Heart right ventricle (tissue), 16 donors: ENCODE data around the gene KREMEN1. TPM values are rescaled to one million over a fixed set of nuclear protein-coding genes. Genes with fewer than 3 reads are reported as not detected.

ENCODE experiments used
- ATAC-seq, 8 donors: fragments of 200-7000 bp; cut with Tn5 transposase; one replicate each; pipeline ENCODE4 v1.9.1; 2020; ENCODE audit warnings: mild to moderate bottlenecking in 8 of 8, moderate library complexity in 8 of 8, moderate number of reproducible peaks in 1 of 8
- DNase-seq, 2 donors: peaks; one replicate each; pipeline ENCODE4 v3.0.0-alpha.2; 2020
- H3K27ac ChIP-seq, 10 donors: fragments of 200-600 bp; sonication (generic) in 2 of 10; one replicate each; pipeline versions ENCODE4 v1.5.0 to v1.8.0; 2020 to 2022; ENCODE audit warnings: mild to moderate bottlenecking in 3 of 10
- H3K27me3 ChIP-seq, 7 donors: fragments of 200-600 bp; one replicate each; pipeline ENCODE4 v1.8.0; 2021 to 2022; ENCODE audit warnings: mild to moderate bottlenecking in 2 of 7
- H3K36me3 ChIP-seq, 9 donors: fragments of 200-600 bp; sonication (generic) in 1 of 9; one replicate each; pipeline versions ENCODE4 v1.5.0 to v1.8.0; 2020 to 2022; ENCODE audit warnings: mild to moderate bottlenecking in 2 of 9
- H3K4me1 ChIP-seq, 9 donors: fragments of 200-600 bp; sonication (generic) in 1 of 9; one replicate each; pipeline versions ENCODE4 v1.5.0 to v1.8.0; 2020 to 2022; ENCODE audit warnings: mild to moderate bottlenecking in 4 of 9
- H3K4me3 ChIP-seq, 10 donors: fragments of 200-600 bp; sonication (generic) in 2 of 10; one replicate each; pipeline versions ENCODE4 v1.5.0 to v1.8.0; 2020 to 2022; ENCODE audit warnings: mild to moderate bottlenecking in 7 of 10, moderate library complexity in 2 of 10
- H3K9me3 ChIP-seq, 11 donors: fragments of 200-600 bp in 10 of 11; sonication (generic) in 2 of 11; one replicate each; pipeline versions ENCODE4 v1.5.0 to v1.8.0; 2013 to 2022; ENCODE audit warnings: mild to moderate bottlenecking in 2 of 11, control low read depth in 1 of 11, moderate library complexity in 1 of 11
- WGBS, 2 donors: extraction: QIAGEN DNeasy Blood & Tissue Kit; methylation state at CpG; one replicate each; pipeline ENCODE4 v1.1.7; 2013; ENCODE audit warnings: inconsistent platforms in 1 of 2; 5-methylcytosine and 5-hydroxymethylcytosine counted together
- intact Hi-C, 10 donors: fragments of 100-400 bp; cut with DNase I; formaldehyde crosslinking; loops; one replicate each; pipeline versions ENCODE4 v1.11.1 to v1.14.2; 2022
- polyA plus RNA-seq, 2 donors: library from polyadenylated mRNA; stranded (reverse); fragments of 200-250 nt; gene quantifications; one replicate each; pipeline ENCODE4 v1.2.3, GENCODE V29; 2013
- total RNA-seq, 10 donors: library from RNA; stranded (reverse); fragmentation: NEBNext Ultra II Directional in 3 of 10; extraction: Animal tissue kit (Norgen Biotek cat#: 25700) in 3 of 10; gene quantifications; one replicate each; pipeline versions ENCODE4 v1.2.1 to v1.2.4, GENCODE V29; 2021 to 2023
- TF ChIP-seq, protein P1 (sequence below), 9 donors: fragments of 200-600 bp; sonication (generic) in 2 of 9; IDR thresholded peaks; one replicate each; pipeline versions ENCODE4 v1.5.0 to v1.8.0; 2021 to 2022; ENCODE audit warnings: antibody characterized with exemption in 9 of 9, mild to moderate bottlenecking in 5 of 9, moderate library complexity in 1 of 9
- donor health status: Arrhythmogenic right ventricular cardiomyopathy.
- donor health status: ischemic (EF 13 %, LVEDD 7.1; RV severe dilation, severe dysfunction).
- donor health status: healthy with polysubstance abuse.
- donor health status: DM: no; HTN: yes; CAD: no.
- donor health status: DM: no; HTN: no; CAD: no.
- donor health status: ischemic (EF 25% LVEDD 6.9; RV normal size, moderate dysfunction).
- donor health status: ischemic (EF 25% LVEDD 5.7; RV mildly dilated, moderate dysfunction).
- donor health status: healthy.
- donor health status: DM: yes; HTN: yes; CAD: no.
- donor health status: Ischemic cardiomyopathy.
- donor health status: ischemic (EF 35%, LVEDD 5.7; RV mildly dilated, moderate dysfunction).
- donor health status: nonischemic (EF 11% LVEDD 7.7; RV severe dilation, severe dysfunction).
- donor health status: DM: yes; HTN: yes; CAD: no.
- donor health status: PGD.
- donor health status: ischemic (EF 29% LVEDD 5.4; RV normal size, mild dysfunction).
- donor health status: nonischemic (EF 23%, LVEDD 6.1; RV moderate dilation, normal function).

The KREMEN1 gene
- total and polyA plus RNA-seq, 12 donors: 7.4 to 46.3 (median 36.5) TPM

DNA sequence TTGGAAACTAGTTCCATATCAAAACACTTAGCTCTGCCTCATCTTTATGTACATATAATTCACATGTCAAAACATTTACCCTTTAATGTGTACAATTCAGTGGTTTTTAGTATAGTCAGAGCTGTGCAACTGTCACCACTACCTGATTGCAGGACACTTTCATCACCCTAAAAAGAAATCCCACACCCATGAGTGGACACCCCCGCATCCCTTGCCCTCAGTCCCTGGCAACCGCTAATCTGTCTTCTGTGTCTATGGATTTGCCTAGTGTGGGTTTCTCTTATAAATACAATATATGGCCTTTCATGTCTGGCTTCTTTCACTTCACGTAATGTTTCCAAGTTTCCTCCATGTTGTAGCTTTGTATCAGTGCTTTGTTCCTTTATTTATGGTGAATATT, 124.3 kb downstream of the KREMEN1 start:
- 95 to 97% methylated on average over 3 of the region's 3 CpGs for WGBS, 2 donors
- intact Hi-C loops: no loop called here
- H3K4me1 ChIP-seq: peaks cover 0 to 18% (median 12%) of the 10 kb centered on the region in 9 donors
- no peak overlapping the region for H3K27ac ChIP-seq
- TF ChIP-seq, protein P1, sequence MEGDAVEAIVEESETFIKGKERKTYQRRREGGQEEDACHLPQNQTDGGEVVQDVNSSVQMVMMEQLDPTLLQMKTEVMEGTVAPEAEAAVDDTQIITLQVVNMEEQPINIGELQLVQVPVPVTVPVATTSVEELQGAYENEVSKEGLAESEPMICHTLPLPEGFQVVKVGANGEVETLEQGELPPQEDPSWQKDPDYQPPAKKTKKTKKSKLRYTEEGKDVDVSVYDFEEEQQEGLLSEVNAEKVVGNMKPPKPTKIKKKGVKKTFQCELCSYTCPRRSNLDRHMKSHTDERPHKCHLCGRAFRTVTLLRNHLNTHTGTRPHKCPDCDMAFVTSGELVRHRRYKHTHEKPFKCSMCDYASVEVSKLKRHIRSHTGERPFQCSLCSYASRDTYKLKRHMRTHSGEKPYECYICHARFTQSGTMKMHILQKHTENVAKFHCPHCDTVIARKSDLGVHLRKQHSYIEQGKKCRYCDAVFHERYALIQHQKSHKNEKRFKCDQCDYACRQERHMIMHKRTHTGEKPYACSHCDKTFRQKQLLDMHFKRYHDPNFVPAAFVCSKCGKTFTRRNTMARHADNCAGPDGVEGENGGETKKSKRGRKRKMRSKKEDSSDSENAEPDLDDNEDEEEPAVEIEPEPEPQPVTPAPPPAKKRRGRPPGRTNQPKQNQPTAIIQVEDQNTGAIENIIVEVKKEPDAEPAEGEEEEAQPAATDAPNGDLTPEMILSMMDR (IDR thresholded peaks at IDR 0.05): no peak
- ATAC-seq (no peak), DNase-seq (no peak)
- no peaks in the 10 kb centered on the region for H3K36me3 ChIP-seq
- no peaks in the 10 kb centered on the region for H3K27me3 ChIP-seq
- no peak overlapping the region for H3K4me3 ChIP-seq
- H3K9me3 ChIP-seq: peaks cover 0 to 9% (median 0%) of the 10 kb centered on the region in 11 donors

DNA sequence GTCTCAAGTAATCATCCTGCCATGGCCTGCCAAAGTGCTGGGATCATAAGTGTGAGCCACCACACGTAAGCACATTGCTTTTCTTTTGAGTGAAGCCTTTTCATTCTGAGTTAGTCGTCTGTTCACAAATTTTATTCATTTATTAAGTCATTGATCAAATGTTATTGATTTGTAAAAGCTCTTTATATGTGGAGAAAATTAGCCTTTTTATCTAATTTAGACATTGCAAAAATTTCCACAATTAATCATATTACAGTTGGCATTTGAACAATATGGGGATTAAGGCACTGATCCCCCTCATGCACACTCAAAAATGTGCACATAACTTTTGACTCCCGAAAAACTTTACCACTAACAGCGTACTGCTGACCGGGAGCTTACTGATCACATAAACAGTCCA, 125.4 kb downstream of the KREMEN1 start:
- DNase-seq (no peak), ATAC-seq (no peak)
- no peaks in the 10 kb centered on the region for H3K27me3 ChIP-seq
- H3K36me3 ChIP-seq: no peaks in the 10 kb centered on the region
- 95 to 98% methylated on average over 5 of the region's 5 CpGs for WGBS, 2 donors
- TF ChIP-seq, protein P1 (IDR thresholded peaks at IDR 0.05): no peak
- no peak overlapping the region for H3K27ac ChIP-seq
- no peak overlapping the region for H3K4me3 ChIP-seq
- peaks cover 0 to 29% (median 18%) of the 10 kb centered on the region in 9 donors for H3K4me1 ChIP-seq
- intact Hi-C loops: no loop called here
- peaks cover 0 to 9% (median 0%) of the 10 kb centered on the region in 11 donors for H3K9me3 ChIP-seq

DNA sequence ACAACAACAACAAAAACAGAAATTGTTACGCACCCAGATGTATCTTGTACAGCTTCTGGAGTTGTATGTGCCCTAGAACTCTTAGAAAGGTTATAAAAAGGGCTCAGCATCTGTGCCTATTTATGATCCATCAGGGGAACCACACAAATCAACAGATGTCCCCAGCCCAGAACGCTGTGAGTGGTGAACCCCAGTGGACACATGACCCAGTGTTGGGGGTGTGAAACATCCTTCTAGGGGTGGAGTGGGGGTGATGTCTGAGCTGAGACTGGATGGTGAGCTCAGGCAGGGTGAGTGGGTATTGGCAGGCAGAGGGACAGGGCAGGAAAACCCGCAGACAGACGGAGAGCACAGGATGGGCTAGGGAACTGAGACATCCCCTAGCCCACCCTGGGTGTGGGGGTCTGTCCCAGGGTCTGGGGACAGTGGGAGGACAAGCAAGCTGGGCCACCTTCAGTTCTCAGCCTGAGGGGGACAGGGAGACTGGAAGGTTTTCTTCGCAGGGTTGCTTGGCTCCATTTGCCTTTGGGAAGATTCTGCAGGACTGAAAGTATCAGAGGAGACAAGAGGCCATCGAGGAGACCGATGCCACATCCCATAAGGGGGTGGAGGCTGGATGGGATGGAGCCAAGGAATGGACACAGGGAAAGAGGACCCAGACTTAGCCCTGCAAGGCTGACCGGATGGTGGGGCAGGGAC, 127.0 kb downstream of the KREMEN1 start:
- H3K9me3 ChIP-seq: no peaks in the 10 kb centered on the region
- DNase-seq: no peak
- TF ChIP-seq, protein P1 (IDR thresholded peaks at IDR 0.05): no peak
- H3K4me3 ChIP-seq: no peak overlapping the region
- 84 to 87% methylated on average over 8 of the region's 8 CpGs for WGBS, 2 donors
- H3K4me1 ChIP-seq: peaks cover 0 to 33% (median 20%) of the 10 kb centered on the region in 9 donors
- no peaks in the 10 kb centered on the region for H3K36me3 ChIP-seq
- ATAC-seq: no peak
- H3K27me3 ChIP-seq: peaks cover 0 to 2% (median 0%) of the 10 kb centered on the region in 7 donors
- intact Hi-C loops: no loop called here
- H3K27ac ChIP-seq: no peak overlapping the region

DNA sequence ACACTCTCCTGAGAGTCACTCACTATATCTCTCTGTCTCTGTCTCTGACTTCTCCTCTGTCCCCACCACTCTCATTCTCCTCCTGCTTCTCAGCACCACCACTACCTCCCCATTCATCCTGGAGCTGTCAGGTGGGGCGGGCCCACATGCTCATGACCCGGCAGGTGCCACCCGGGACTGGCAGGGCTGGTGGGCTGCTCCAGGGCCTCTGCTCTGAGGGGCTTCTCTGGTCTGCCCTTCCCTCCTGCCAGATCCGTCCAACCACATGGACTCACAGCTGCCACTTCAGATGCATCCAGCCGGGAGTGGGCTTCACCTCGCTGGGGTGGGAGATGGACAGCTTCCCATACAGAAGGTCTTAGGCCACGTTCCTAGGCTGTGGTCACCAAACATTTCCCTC, 128.1 kb downstream of the KREMEN1 start:
- Histone ChIP-seq H3K4me1 (peaks cover under 1 to 28% (median 17%) of the 10 kb centered on the region in 9 donors), H3K9me3 (no peaks in the 10 kb centered on the region), H3K36me3 (no peaks in the 10 kb centered on the region), H3K27ac (no peak overlapping the region), H3K4me3 (no peak overlapping the region), H3K27me3 (peaks cover 0 to 10% (median 0%) of the 10 kb centered on the region in 7 donors)
- 94 to 95% methylated on average over 7 of the region's 7 CpGs for WGBS, 2 donors
- DNase-seq (no peak), ATAC-seq (no peak)
- intact Hi-C loops: no loop called here
- TF ChIP-seq, protein P1 (IDR thresholded peaks at IDR 0.05): no peak
